Transverse colon (tissue), 3 donors: ENCODE results near the gene ALDOA.

Experiments used
- POLR2A ChIP-seq: fragments of 450-650 bp; IDR thresholded peaks from one replicate; pipeline ENCODE4 v1.6.1; 2016; ENCODE audit warnings: antibody characterized with exemption, mild to moderate bottlenecking, moderate library complexity
- TF ChIP-seq, protein P1 (sequence below), 5 experiments: fragments of 200-600 bp in 3 of 5; fragments of 450-650 bp in 2 of 5; sonication (generic) in 3 of 5; IDR thresholded peaks; 1 replicate in 2 of 5; 2 replicates in 3 of 5; pipeline ENCODE4 v1.5.1; 2016 to 2017; ENCODE audit warnings: antibody characterized with exemption in 5 of 5, inconsistent platforms in 3 of 5, mild to moderate bottlenecking in 2 of 5, moderate library complexity in 1 of 5

DNA sequence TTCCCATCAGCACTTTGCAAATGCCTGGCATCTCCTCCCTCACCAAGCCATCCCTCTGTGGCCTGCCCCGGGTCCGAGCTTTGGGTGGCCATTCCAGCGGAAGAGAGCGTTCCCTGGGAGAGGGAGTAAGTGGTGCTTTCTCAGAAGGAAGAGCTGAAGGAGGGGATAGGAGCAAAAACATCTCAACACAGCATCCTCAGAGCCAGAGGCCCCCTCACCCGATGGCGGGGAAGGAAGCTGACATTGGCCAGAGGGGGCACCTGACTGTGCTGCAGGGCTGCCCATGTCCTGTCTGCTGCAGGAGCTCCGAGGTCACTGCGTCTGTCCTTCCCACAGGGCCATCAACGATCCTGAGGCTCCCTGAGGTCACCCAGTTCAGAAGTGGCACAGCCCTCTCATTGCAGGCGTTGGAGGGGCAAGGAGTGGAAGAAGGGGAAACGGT lies 34.1 kb upstream of the ALDOA start:
- TF ChIP-seq, protein P1, sequence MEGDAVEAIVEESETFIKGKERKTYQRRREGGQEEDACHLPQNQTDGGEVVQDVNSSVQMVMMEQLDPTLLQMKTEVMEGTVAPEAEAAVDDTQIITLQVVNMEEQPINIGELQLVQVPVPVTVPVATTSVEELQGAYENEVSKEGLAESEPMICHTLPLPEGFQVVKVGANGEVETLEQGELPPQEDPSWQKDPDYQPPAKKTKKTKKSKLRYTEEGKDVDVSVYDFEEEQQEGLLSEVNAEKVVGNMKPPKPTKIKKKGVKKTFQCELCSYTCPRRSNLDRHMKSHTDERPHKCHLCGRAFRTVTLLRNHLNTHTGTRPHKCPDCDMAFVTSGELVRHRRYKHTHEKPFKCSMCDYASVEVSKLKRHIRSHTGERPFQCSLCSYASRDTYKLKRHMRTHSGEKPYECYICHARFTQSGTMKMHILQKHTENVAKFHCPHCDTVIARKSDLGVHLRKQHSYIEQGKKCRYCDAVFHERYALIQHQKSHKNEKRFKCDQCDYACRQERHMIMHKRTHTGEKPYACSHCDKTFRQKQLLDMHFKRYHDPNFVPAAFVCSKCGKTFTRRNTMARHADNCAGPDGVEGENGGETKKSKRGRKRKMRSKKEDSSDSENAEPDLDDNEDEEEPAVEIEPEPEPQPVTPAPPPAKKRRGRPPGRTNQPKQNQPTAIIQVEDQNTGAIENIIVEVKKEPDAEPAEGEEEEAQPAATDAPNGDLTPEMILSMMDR (IDR thresholded peaks at IDR 0.05) = no peak
- no peak for TF ChIP-seq POLR2A
